K562 (cell line): ENCODE data around the gene PCDHB4. TPM values are rescaled to one million over a fixed set of nuclear protein-coding genes. Genes with fewer than 3 reads are reported as not detected.

Source experiments
- ATAC-seq: fragments of 200-7000 bp; cut with Tn5 transposase; 3 replicates; pipeline ENCODE4 v1.9.1; 2020; ENCODE audit warnings: moderate library complexity
- BruUV-seq: library from RNA; stranded (reverse); fragments of 400-500 nt; replicated peaks from 2 replicates; lab custom pipeline; 2021; lab: Mats Ljungman, UMichigan
- CTCF ChIA-PET: fragments of 300-600 bp; formaldehyde crosslinking; extraction: SDS; loops from one replicate; lab custom pipeline; 2021; ENCODE audit warnings: low intra/inter-chr PET ratio; lab: Yijun Ruan, JAX
- POLR2A ChIA-PET: fragments of 300-600, 350-650 bp; sonication (Branson Sonifier 250); formaldehyde crosslinking; extraction: SDS; loops from one replicate; lab custom pipeline; 2021; ENCODE audit warnings: antibody characterized with exemption, inconsistent platforms; lab: Yijun Ruan, JAX
- DNase-seq, 4 experiments: peaks; one replicate each; pipeline versions ENCODE4 v3.0.0 to v3.0.0-alpha.2; 2011 to 2018; ENCODE audit warnings: low spot score in 3 of 4, mixed read lengths in 3 of 4; ENCODE audit errors: extremely low read depth in 1 of 4
- FAIRE-seq: peaks from 2 replicates; lab custom pipeline; 2011; peaks lifted over from hg19 to GRCh38; lab: Jason Lieb, UNC
- H2AFZ ChIP-seq: 2 replicates; pipeline ENCODE4 v1.6.0; 2011; ENCODE audit warnings: low read depth, low read length, control low read depth, inconsistent platforms
- H3K27ac ChIP-seq: fragments of 200-600 bp; 3 replicates; pipeline ENCODE4 v1.8.0; 2011; ENCODE audit warnings: low read depth, mild to moderate bottlenecking, control low read depth, inconsistent platforms, low read length, moderate library complexity, mixed read lengths; ENCODE audit errors: extremely low read depth
- H3K27me3 ChIP-seq, 2 experiments: fragments of 300-600 bp in 1 of 2; 2 replicates in 1 of 2; 3 replicates in 1 of 2; pipeline versions ENCODE4 v1.6.0 to v1.8.0; 2011; ENCODE audit warnings: inconsistent platforms in 2 of 2, low read length in 2 of 2, mild to moderate bottlenecking in 1 of 2, mixed read lengths in 1 of 2, moderate library complexity in 1 of 2; ENCODE audit not compliant: control insufficient read depth in 2 of 2, insufficient read depth in 2 of 2
- H3K36me3 ChIP-seq: fragments of 300-600 bp; 3 replicates; pipeline ENCODE4 v1.8.0; 2011; ENCODE audit warnings: mild to moderate bottlenecking, low read length, inconsistent platforms; ENCODE audit not compliant: control insufficient read depth, insufficient read depth
- H3K4me1 ChIP-seq, 2 experiments: fragments of 200-600 bp in 1 of 2; replicated peaks in 1 of 2; 2 replicates in 1 of 2; 3 replicates in 1 of 2; pipeline versions ENCODE4 v1.5.1 to v1.8.0; 2011; ENCODE audit warnings: inconsistent platforms in 2 of 2, low read length in 2 of 2, mild to moderate bottlenecking in 1 of 2, mixed read lengths in 1 of 2, moderate library complexity in 1 of 2; ENCODE audit not compliant: control insufficient read depth in 2 of 2, insufficient read depth in 2 of 2
- H3K4me2 ChIP-seq: 2 replicates; pipeline ENCODE4 v1.6.1; 2011; ENCODE audit warnings: low read length, control low read depth, inconsistent platforms, mixed read lengths; ENCODE audit not compliant: insufficient read depth
- H3K4me3 ChIP-seq: fragments of 200-600 bp; sonication (generic), shearing (Covaris generic); 2 replicates; pipeline ENCODE4 v1.5.1; 2016; ENCODE audit warnings: control low read depth, inconsistent platforms
- H3K79me2 ChIP-seq: fragments of 200-600 bp; 3 replicates; pipeline ENCODE4 v1.8.0; 2011; ENCODE audit warnings: low read length, inconsistent platforms; ENCODE audit not compliant: control insufficient read depth, insufficient read depth
- H3K9ac ChIP-seq, 2 experiments: 2 replicates each; pipeline versions ENCODE4 v1.6.0 to v1.6.1; 2011; ENCODE audit warnings: low read depth in 2 of 2, low read length in 2 of 2, control low read depth in 1 of 2, inconsistent platforms in 1 of 2, mild to moderate bottlenecking in 1 of 2, mixed read lengths in 1 of 2; ENCODE audit not compliant: insufficient read depth in 1 of 2
- H3K9me1 ChIP-seq: one replicate; pipeline ENCODE4 v1.6.0; 2011; ENCODE audit warnings: inconsistent platforms, mild to moderate bottlenecking, low read length, moderate library complexity; ENCODE audit not compliant: control insufficient read depth, insufficient read depth
- H3K9me3 ChIP-seq: replicated peaks from 2 replicates; pipeline ENCODE4 v1.5.1; 2011; ENCODE audit warnings: low read depth, low read length, inconsistent platforms; ENCODE audit not compliant: control insufficient read depth, insufficient read depth
- H4K20me1 ChIP-seq: replicated peaks from 2 replicates; pipeline ENCODE4 v1.6.1; 2011; ENCODE audit warnings: low read length, inconsistent platforms, mixed read lengths; ENCODE audit not compliant: control insufficient read depth, insufficient read depth
- DDX20 ChIP-seq: fragments of 450-650 bp; IDR thresholded peaks from 2 replicates; pipeline ENCODE4 v1.6.1; 2016; ENCODE audit warnings: missing genetic modification characterization, low read depth, mild to moderate bottlenecking, missing compliant biosample characterization, moderate library complexity
- HNRNPUL1 ChIP-seq: fragments of 200-400 bp; formaldehyde crosslinking; IDR thresholded peaks from 2 replicates; pipeline ENCODE4 v1.6.1; 2017; ENCODE audit warnings: low read length
- JUNB ChIP-seq: fragments of 450-650 bp; formaldehyde crosslinking; conservative IDR thresholded peaks from 2 replicates; pipeline ENCODE4 v1.4.0; 2020; ENCODE audit warnings: mild to moderate bottlenecking
- KLF16 ChIP-seq: IDR thresholded peaks from 2 replicates; pipeline ENCODE4 v1.6.1; 2016; ENCODE audit warnings: antibody characterized with exemption
- MAZ ChIP-seq, 2 experiments: fragments of 450-650 bp in 1 of 2; sonication (generic) in 1 of 2; formaldehyde crosslinking; IDR thresholded peaks in 1 of 2; conservative IDR thresholded peaks in 1 of 2; 2 replicates each; pipeline versions ENCODE4 v1.4.0 to v1.5.0; 2020; ENCODE audit warnings: mild to moderate bottlenecking in 1 of 2, missing genetic modification reagents in 1 of 2
- RBM17 ChIP-seq: fragments of 200-400 bp; formaldehyde crosslinking; IDR thresholded peaks from 2 replicates; pipeline ENCODE4 v1.6.1; 2017; ENCODE audit warnings: low read depth, mild to moderate bottlenecking, low read length, borderline replicate concordance
- SFPQ ChIP-seq: fragments of 200-400 bp; formaldehyde crosslinking; IDR thresholded peaks from 2 replicates; pipeline ENCODE4 v1.6.1; 2017; ENCODE audit warnings: mild to moderate bottlenecking, low read depth, low read length, moderate library complexity
- SIN3B ChIP-seq: fragments of 450-650 bp; IDR thresholded peaks from 2 replicates; pipeline ENCODE4 v1.6.1; 2017; ENCODE audit warnings: low read depth, mild to moderate bottlenecking, moderate library complexity
- SP2 ChIP-seq: IDR thresholded peaks from 2 replicates; pipeline ENCODE4 v1.6.1; 2011; ENCODE audit warnings: mild to moderate bottlenecking, low read depth, low read length, moderate library complexity; ENCODE audit not compliant: poor library complexity, severe bottlenecking; ENCODE audit errors: extremely low read depth
- SRF ChIP-seq, 2 experiments: fragments of 250-450, 450-650 bp in 1 of 2; sonication (Bioruptor Pico) in 1 of 2; sonication (generic) in 1 of 2; formaldehyde crosslinking; IDR thresholded peaks; 2 replicates each; pipeline versions ENCODE4 v1.5.0 to v1.5.1; 2020 to 2022; ENCODE audit warnings: mild to moderate bottlenecking in 1 of 2, missing genetic modification reagents in 1 of 2
- TAF15 ChIP-seq: fragments of 200-400 bp; formaldehyde crosslinking; IDR thresholded peaks from 2 replicates; pipeline ENCODE4 v1.6.1; 2017; ENCODE audit warnings: mild to moderate bottlenecking, low read depth, low read length, moderate library complexity
- TEAD2 ChIP-seq: fragments of 450-650 bp; IDR thresholded peaks from 2 replicates; pipeline ENCODE4 v1.6.1; 2016; ENCODE audit warnings: missing genetic modification characterization, control low read depth, missing compliant biosample characterization
- TFAM ChIP-seq: fragments of 250-450 bp; sonication (Bioruptor Pico); conservative IDR thresholded peaks from 2 replicates; pipeline ENCODE4 v1.5.0; 2021; ENCODE audit warnings: mild to moderate bottlenecking, moderate library complexity
- TRIM24 ChIP-seq, 2 experiments: fragments of 450-650 bp; IDR thresholded peaks; 2 replicates each; pipeline ENCODE4 v1.6.1; 2016
- ZNF717 ChIP-seq: fragments of 250-450 bp; sonication (Bioruptor Pico); IDR thresholded peaks from 2 replicates; pipeline ENCODE4 v1.5.0; 2021
- WGBS: fragments of 100-300 bp; shearing (Covaris generic); methylation state at CpG from one replicate; pipeline ENCODE4 v1.1.6; 2016; ENCODE audit warnings: low coverage, mixed read lengths; ENCODE audit not compliant: insufficient coverage; ENCODE audit errors: missing lambda C conversion rate; 5-methylcytosine and 5-hydroxymethylcytosine counted together
- in situ Hi-C: fragments of 300-500 bp; cut with MboI; formaldehyde crosslinking; loops from 4 replicates; pipeline ENCODE4 v1.15.0; 2018; ENCODE audit warnings: inconsistent platforms, mixed read lengths
- intact Hi-C: fragments of 100-400 bp; cut with micrococcal nuclease; formaldehyde crosslinking; loops from 2 replicates; pipeline ENCODE4 v1.14.2; 2022
- polyA plus RNA-seq, 8 experiments: library from polyadenylated mRNA; depleted of rRNA in 4 of 8; stranded (reverse) in 5 of 8; unstranded in 3 of 8; fragments of >200 nt; fragmentation: Nextera tagmentation in 2 of 8; fragmentation: Illumina TruSeq in 1 of 8; extraction: Ambion mirVana in 2 of 8; extraction: Trizol in 1 of 8; gene quantifications; 2 replicates each; pipeline versions ENCODE4 v1.2.1 to v1.2.3, GENCODE V29; 2011 to 2014; ENCODE audit warnings: inconsistent platforms in 1 of 8, missing spikeins in 1 of 8
- total RNA-seq, 7 experiments: library from RNA; depleted of rRNA in 6 of 7; stranded (reverse); fragments of >200 nt in 6 of 7; fragmentation: Illumina TruSeq in 2 of 7; extraction: Trizol in 2 of 7; gene quantifications; 2 replicates each; pipeline versions ENCODE4 v1.2.1 to v1.2.3, GENCODE V29; 2011 to 2021; ENCODE audit warnings: low replicate concordance in 1 of 7
- TF ChIP-seq, protein P1 (sequence below): fragments of 250-450 bp; sonication (Bioruptor Pico); IDR thresholded peaks from 2 replicates; pipeline ENCODE4 v1.6.1; 2021; ENCODE audit warnings: mild to moderate bottlenecking
- TF ChIP-seq, protein P2 (sequence below): fragments of 450-650 bp; IDR thresholded peaks from 2 replicates; pipeline ENCODE4 v1.6.1; 2016; ENCODE audit warnings: borderline replicate concordance

Gene PCDHB4
- total and polyA plus RNA-seq, 9 of the 15 experiments (the other 6 are each of a cell fraction or from before 2014, with no cell fraction given), result not detected

DNA sequence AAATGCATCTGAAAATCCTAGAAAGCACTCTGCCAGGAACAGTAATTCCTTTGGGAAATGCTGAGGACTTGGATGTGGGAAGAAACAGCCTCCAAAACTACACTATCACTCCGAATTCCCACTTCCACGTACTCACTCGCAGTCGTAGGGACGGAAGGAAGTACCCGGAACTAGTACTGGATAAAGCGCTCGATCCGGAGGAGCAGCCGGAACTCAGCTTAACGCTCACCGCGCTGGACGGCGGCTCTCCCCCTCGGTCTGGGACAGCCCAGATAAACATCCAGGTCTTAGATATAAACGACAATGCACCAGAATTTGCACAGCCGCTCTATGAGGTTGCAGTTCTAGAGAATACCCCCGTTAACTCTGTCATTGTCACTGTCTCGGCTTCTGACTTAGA, 20.6 kb upstream of the PCDHB4 start:
- no peak for FAIRE-seq
- Histone ChIP-seq H2AFZ (no peak overlapping the region), H3K9me1 (no peaks in the 10 kb centered on the region), H3K4me3 (no peak overlapping the region), H3K27ac (no peak overlapping the region), H3K9me3 (no peaks in the 10 kb centered on the region), H4K20me1 (no peaks in the 10 kb centered on the region), H3K9ac (no peak overlapping the region), H3K79me2 (no peaks in the 10 kb centered on the region), H3K27me3 (no peaks in the 10 kb centered on the region), H3K4me1 (no peaks in the 10 kb centered on the region), H3K4me2 (no peak overlapping the region), H3K36me3 (no peaks in the 10 kb centered on the region)
- no peak for DNase-seq
- ATAC-seq, result no peak
- CTCF ChIA-PET, result no interaction called here
- BruUV-seq, result no TSS peak
- in situ Hi-C loops (no loop called here), intact Hi-C loops (no loop called here)
- POLR2A ChIA-PET, result interaction anchor here (0.6 to 0.7 kb wide), 2 partner anchors 15 to 263 kb away, joined by 3 to 4 read pairs; no protein-coding TSS in a partner anchor
- 17% methylated on average over 20 of the region's 20 CpGs for WGBS
- TF ChIP-seq, protein P1, sequence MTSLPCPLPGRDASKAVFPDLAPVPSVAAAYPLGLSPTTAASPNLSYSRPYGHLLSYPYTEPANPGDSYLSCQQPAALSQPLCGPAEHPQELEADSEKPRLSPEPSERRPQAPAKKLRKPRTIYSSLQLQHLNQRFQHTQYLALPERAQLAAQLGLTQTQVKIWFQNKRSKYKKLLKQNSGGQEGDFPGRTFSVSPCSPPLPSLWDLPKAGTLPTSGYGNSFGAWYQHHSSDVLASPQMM (CRISPR knock-in tag), result no peak
- no peak for TF ChIP-seq SP2
- TF ChIP-seq TFAM (CRISPR knock-in tag), result no peak
- no peak for TF ChIP-seq MAZ (CRISPR knock-in tag; conservative IDR thresholded peaks at IDR 0.05 in 1 of 2, IDR thresholded peaks at IDR 0.05 in 1 of 2)
- TF ChIP-seq SIN3B, result no peak
- TF ChIP-seq, protein P2, sequence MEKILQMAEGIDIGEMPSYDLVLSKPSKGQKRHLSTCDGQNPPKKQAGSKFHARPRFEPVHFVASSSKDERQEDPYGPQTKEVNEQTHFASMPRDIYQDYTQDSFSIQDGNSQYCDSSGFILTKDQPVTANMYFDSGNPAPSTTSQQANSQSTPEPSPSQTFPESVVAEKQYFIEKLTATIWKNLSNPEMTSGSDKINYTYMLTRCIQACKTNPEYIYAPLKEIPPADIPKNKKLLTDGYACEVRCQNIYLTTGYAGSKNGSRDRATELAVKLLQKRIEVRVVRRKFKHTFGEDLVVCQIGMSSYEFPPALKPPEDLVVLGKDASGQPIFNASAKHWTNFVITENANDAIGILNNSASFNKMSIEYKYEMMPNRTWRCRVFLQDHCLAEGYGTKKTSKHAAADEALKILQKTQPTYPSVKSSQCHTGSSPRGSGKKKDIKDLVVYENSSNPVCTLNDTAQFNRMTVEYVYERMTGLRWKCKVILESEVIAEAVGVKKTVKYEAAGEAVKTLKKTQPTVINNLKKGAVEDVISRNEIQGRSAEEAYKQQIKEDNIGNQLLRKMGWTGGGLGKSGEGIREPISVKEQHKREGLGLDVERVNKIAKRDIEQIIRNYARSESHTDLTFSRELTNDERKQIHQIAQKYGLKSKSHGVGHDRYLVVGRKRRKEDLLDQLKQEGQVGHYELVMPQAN, result no peak
- TF ChIP-seq HNRNPUL1, result no peak
- TF ChIP-seq TAF15, result no peak
- no peak for TF ChIP-seq JUNB (CRISPR knock-in tag)
- no peak for TF ChIP-seq SRF (CRISPR knock-in tag; IDR thresholded peaks at IDR 0.05)
- no peak for TF ChIP-seq KLF16
- TF ChIP-seq TRIM24 (IDR thresholded peaks at IDR 0.05), result no peak
- TF ChIP-seq ZNF717 (CRISPR knock-in tag), result no peak
- TF ChIP-seq SFPQ, result no peak
- TF ChIP-seq TEAD2, result no peak
- TF ChIP-seq DDX20 (tag), result no peak
- TF ChIP-seq RBM17, result no peak
